MCF 10A (cell line): Measurements from ENCODE around the gene TIMD4. TPM values are rescaled to one million over a fixed set of nuclear protein-coding genes. Genes with fewer than 3 reads are reported as not detected.

ENCODE experiments used
- BruUV-seq: library from RNA; stranded (reverse); fragments of 400-500 nt; replicated peaks from 2 replicates; lab custom pipeline; 2021; lab: Mats Ljungman, UMichigan
- CTCF ChIA-PET: fragments of 300-600 bp; sonication (Branson Sonifier 250); formaldehyde crosslinking; extraction: SDS; loops from one replicate; lab custom pipeline; 2021; ENCODE audit warnings: antibody characterized with exemption, inconsistent platforms; lab: Yijun Ruan, JAX
- POLR2A ChIA-PET: fragments of 300-600, 350-650 bp; sonication (Branson Sonifier 250); formaldehyde crosslinking; extraction: SDS; loops from one replicate; lab custom pipeline; 2020; ENCODE audit warnings: antibody characterized with exemption, inconsistent platforms; lab: Yijun Ruan, JAX
- DNase-seq: peaks from one replicate; pipeline ENCODE4 v3.0.0-alpha.2; 2018; ENCODE audit not compliant: unreplicated experiment
- H3K27ac Mint-ChIP-seq: one replicate; pipeline ENCODE4 v1.8.0; 2022; ENCODE audit warnings: mild to moderate bottlenecking, low read depth, mixed read lengths; ENCODE audit not compliant: unreplicated experiment
- H3K27me3 Mint-ChIP-seq: one replicate; pipeline ENCODE4 v1.8.0; 2022; ENCODE audit warnings: mixed read lengths; ENCODE audit not compliant: insufficient read depth, unreplicated experiment
- H3K36me3 Mint-ChIP-seq: one replicate; pipeline ENCODE4 v1.8.0; 2022; ENCODE audit warnings: mild to moderate bottlenecking, moderate library complexity, mixed read lengths; ENCODE audit not compliant: insufficient read depth, unreplicated experiment
- H3K4me1 Mint-ChIP-seq: one replicate; pipeline ENCODE4 v1.8.0; 2022; ENCODE audit warnings: mixed read lengths; ENCODE audit not compliant: insufficient read depth, unreplicated experiment
- H3K4me3 Mint-ChIP-seq: one replicate; pipeline ENCODE4 v1.8.0; 2022; ENCODE audit warnings: mild to moderate bottlenecking, moderate library complexity, mixed read lengths; ENCODE audit not compliant: unreplicated experiment
- H3K9me3 Mint-ChIP-seq: one replicate; pipeline ENCODE4 v1.8.0; 2022; ENCODE audit warnings: mixed read lengths; ENCODE audit not compliant: unreplicated experiment
- intact Hi-C: fragments of 100-400 bp; cut with micrococcal nuclease; formaldehyde crosslinking; loops from 2 replicates; pipeline ENCODE4 v1.14.1; 2022
- total RNA-seq: library from RNA; stranded (reverse); gene quantifications from 2 replicates; pipeline ENCODE4 v1.2.3, GENCODE V29; 2022
- TF ChIP-seq, protein P1 (sequence below): fragments of 200-600 bp; IDR thresholded peaks from one replicate; pipeline ENCODE4 v1.8.0; 2022; ENCODE audit warnings: antibody characterized with exemption, mild to moderate bottlenecking; ENCODE audit not compliant: unreplicated experiment

The TIMD4 gene
- total RNA-seq, 1 experiment from 2014 or later = not detected

DNA sequence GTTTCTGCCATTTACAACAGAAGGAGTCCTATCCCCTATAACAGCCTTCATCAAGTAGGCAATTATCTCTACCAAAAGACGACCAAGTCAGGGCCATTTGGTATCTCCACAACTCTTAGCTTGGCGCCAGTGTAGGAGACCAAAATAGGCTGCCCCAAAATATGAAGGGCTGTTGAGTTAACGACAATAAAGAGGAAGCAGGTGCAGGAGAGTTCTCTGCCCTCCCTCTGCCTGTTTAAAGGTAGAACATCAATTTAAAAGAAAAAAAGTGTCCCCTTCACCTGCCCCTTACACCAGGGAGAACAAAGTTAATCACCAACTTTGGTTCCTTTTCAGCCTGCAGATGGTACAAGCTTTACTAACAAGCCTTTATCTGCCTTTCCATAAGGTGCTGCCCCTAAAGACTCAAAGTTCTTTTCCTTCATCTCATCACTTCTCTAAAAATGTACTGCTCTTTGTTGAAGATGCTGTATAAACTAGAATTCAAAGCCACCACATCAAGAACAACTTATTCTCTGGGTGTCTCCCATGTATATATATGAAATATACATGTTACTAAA, 79.6 kb downstream of the TIMD4 start:
- TF ChIP-seq, protein P1, sequence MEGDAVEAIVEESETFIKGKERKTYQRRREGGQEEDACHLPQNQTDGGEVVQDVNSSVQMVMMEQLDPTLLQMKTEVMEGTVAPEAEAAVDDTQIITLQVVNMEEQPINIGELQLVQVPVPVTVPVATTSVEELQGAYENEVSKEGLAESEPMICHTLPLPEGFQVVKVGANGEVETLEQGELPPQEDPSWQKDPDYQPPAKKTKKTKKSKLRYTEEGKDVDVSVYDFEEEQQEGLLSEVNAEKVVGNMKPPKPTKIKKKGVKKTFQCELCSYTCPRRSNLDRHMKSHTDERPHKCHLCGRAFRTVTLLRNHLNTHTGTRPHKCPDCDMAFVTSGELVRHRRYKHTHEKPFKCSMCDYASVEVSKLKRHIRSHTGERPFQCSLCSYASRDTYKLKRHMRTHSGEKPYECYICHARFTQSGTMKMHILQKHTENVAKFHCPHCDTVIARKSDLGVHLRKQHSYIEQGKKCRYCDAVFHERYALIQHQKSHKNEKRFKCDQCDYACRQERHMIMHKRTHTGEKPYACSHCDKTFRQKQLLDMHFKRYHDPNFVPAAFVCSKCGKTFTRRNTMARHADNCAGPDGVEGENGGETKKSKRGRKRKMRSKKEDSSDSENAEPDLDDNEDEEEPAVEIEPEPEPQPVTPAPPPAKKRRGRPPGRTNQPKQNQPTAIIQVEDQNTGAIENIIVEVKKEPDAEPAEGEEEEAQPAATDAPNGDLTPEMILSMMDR = no peak
- H3K27ac Mint-ChIP-seq = no peak overlapping the region
- no peaks in the 10 kb centered on the region for H3K27me3 Mint-ChIP-seq
- no peak for DNase-seq
- peaks cover 11% of the 10 kb centered on the region for H3K4me1 Mint-ChIP-seq
- H3K36me3 Mint-ChIP-seq = no peaks in the 10 kb centered on the region
- H3K4me3 Mint-ChIP-seq = no peak overlapping the region
- ChIA-PET CTCF (no interaction called here), POLR2A (no interaction called here)
- no TSS peak for BruUV-seq
- H3K9me3 Mint-ChIP-seq = no peaks in the 10 kb centered on the region
- intact Hi-C loops = no loop called here

DNA sequence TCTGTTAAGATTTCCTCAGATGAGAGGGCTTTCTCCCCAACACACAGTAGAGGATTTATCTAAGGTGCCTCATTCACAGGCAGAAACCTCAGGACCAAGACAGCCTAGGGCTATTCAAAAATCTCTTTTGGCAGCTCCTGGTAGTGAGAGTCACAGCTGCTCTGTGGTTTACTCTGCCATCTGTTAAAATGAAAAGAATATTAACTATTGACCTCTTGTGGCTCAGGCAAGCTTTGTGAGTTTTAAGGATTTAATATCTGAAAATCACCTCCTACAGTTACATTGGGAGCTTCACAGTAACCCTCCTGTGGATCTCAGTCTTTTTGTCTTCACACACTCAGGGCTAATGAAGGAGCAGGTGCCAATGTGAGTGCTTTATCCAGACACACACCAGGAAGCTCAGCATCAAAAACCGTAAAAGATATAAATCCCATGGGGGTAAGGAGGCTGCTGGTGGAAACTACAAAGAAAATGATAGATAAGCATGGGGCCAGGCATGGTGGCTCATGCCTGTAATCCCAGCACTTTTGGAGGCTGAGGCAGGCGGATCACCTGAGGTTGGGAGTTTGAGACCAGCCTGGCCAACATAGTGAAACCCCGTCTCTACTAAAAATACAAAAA, 83.3 kb downstream of the TIMD4 start:
- no peak overlapping the region for H3K27ac Mint-ChIP-seq
- DNase-seq = no peak
- H3K9me3 Mint-ChIP-seq = no peaks in the 10 kb centered on the region
- ChIA-PET CTCF (interaction anchor here (0.5 to 1.6 kb wide), 9 partner anchors 9 to 721 kb away, joined by 3 to 6 read pairs (median 3); no protein-coding TSS in a partner anchor), POLR2A (interaction anchor here (1.0 kb wide), 1 partner anchor 16 kb away, joined by 4 read pairs; no protein-coding TSS in a partner anchor)
- TF ChIP-seq, protein P1 = no peak
- no peaks in the 10 kb centered on the region for H3K36me3 Mint-ChIP-seq
- no peaks in the 10 kb centered on the region for H3K27me3 Mint-ChIP-seq
- peaks cover 11% of the 10 kb centered on the region for H3K4me1 Mint-ChIP-seq
- no TSS peak for BruUV-seq
- intact Hi-C loops = no loop called here
- no peak overlapping the region for H3K4me3 Mint-ChIP-seq

DNA sequence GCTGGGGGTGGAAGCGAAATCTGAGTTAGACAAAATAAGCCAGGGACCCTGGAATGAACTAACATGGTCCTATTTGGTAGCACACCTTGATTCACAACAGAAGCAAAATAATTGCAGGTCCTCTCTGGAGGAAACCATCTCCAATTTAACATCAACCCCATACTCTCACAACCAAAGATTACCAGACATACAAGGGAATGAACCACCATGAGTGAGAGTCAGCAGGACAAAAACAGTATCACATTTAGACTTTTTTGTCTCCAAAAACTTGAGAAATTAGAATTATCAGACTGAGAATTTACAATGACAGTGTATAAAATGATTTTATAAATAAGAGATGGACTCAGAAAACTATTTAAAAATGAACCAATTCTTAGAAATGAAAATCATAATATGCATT, 91.8 kb downstream of the TIMD4 start:
- TF ChIP-seq, protein P1 = no peak
- intact Hi-C loops = no loop called here

DNA sequence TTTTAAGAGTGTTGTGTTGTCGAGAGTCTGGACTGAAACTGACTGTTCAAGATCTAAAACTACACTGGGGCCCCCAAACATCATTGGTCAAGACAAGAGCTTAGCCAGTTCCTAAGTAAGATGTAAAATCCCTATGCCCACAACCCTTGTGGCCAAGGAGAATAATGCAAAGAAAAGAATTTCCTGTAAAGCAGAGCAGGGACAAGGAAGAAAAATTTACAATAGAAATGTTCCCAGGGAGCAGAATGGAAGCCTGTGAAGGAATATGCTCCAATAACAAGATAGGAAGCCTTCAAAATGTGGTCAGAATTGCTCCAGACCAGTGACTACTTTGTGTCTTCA, 92.6 kb downstream of the TIMD4 start:
- Mint-ChIP-seq H3K27ac (no peak overlapping the region), H3K4me1 (no peaks in the 10 kb centered on the region), H3K27me3 (no peaks in the 10 kb centered on the region), H3K36me3 (no peaks in the 10 kb centered on the region), H3K4me3 (no peak overlapping the region), H3K9me3 (peaks cover 12% of the 10 kb centered on the region)
- no TSS peak for BruUV-seq
- TF ChIP-seq, protein P1 = no peak
- intact Hi-C loops = no loop called here
- POLR2A ChIA-PET = no interaction called here
- CTCF ChIA-PET = interaction anchor here (0.7 kb wide), 1 partner anchor 223 kb away, joined by 3 read pairs; no protein-coding TSS in a partner anchor
- DNase-seq = no peak

More for the DNA sequence above, 91.8 kb downstream of the TIMD4 start:
- H3K27me3 Mint-ChIP-seq = no peaks in the 10 kb centered on the region
- H3K4me3 Mint-ChIP-seq = no peak overlapping the region
- BruUV-seq = no TSS peak
- H3K4me1 Mint-ChIP-seq = no peaks in the 10 kb centered on the region
- ChIA-PET POLR2A (no interaction called here), CTCF (no interaction called here)
- H3K9me3 Mint-ChIP-seq = peaks cover 12% of the 10 kb centered on the region
- H3K27ac Mint-ChIP-seq = no peak overlapping the region
- DNase-seq = no peak
- no peaks in the 10 kb centered on the region for H3K36me3 Mint-ChIP-seq

Other genes with a start within 250 kb of the TIMD4 start
- not detected in 2 replicates for gene PPP1R2B, start 112.9 kb downstream of the TIMD4 start, total RNA-seq
- 0.42 TPM in 1 of 2 replicates, not detected in the other for gene HAVCR1, start 95.9 kb upstream of the TIMD4 start, total RNA-seq
- 0.17 TPM in 1 of 2 replicates, not detected in the other for gene HAVCR2, start 145.8 kb upstream of the TIMD4 start, total RNA-seq
- gene MED7, start 179.6 kb upstream of the TIMD4 start, total RNA-seq = 14.7 and 16.9 TPM in 2 replicates
- gene GARIN3, start 203.0 kb upstream of the TIMD4 start, total RNA-seq = not detected in 2 replicates
- not detected in 2 replicates for gene ITK, start 217.6 kb upstream of the TIMD4 start, total RNA-seq